HCT116 (cell line): ENCODE measurements around the gene MARCKS. TPM values are rescaled to one million over a fixed set of nuclear protein-coding genes. Genes with fewer than 3 reads are reported as not detected.

Experiments
- ATAC-seq: fragments of 200-7000 bp; cut with Tn5 transposase; 2 replicates; pipeline ENCODE4 v1.9.1; 2020; ENCODE audit warnings: mild to moderate bottlenecking, moderate library complexity
- BruUV-seq: library from RNA; stranded (reverse); fragments of 400-500 nt; replicated peaks from 2 replicates; lab custom pipeline; 2021; lab: Mats Ljungman, UMichigan
- CTCF ChIA-PET: fragments of 300-600 bp; sonication (Branson Sonifier 250); formaldehyde crosslinking; loops from one replicate; lab custom pipeline; 2021; ENCODE audit warnings: antibody characterized with exemption; lab: Charles Lee
- POLR2A ChIA-PET: fragments of 300-600, 350-600 bp; sonication (Branson Sonifier 250); formaldehyde crosslinking; loops from one replicate; lab custom pipeline; 2021; ENCODE audit warnings: antibody characterized with exemption; lab: Charles Lee
- RAD21 ChIA-PET, 2 experiments: fragments of 300-600 bp; sonication (Branson Sonifier 250); formaldehyde crosslinking; loops; one replicate each; lab custom pipeline; 2023; ENCODE audit warnings: low total read pairs in 2 of 2; ENCODE audit not compliant: uncharacterized antibody in 2 of 2, unreplicated experiment in 2 of 2, low non-redundant PET in 1 of 2; lab: Charles Lee
- DNase-seq: peaks from one replicate; pipeline ENCODE4 v3.0.0-alpha.2; 2010; ENCODE audit warnings: low read depth, low spot score
- H2AFZ ChIP-seq: fragments of 200-600 bp; shearing (Covaris generic), sonication (generic); 2 replicates; pipeline ENCODE4 v1.6.1; 2017; ENCODE audit warnings: low read depth, mixed run types, mixed read lengths, antibody characterized with exemption, low read length; ENCODE audit not compliant: poor library complexity, severe bottlenecking
- H3K27ac ChIP-seq: 2 replicates; pipeline ENCODE4 v1.5.1; 2012; ENCODE audit warnings: low read depth, low read length
- H3K27me3 ChIP-seq: fragments of 200-600 bp; sonication (generic); 2 replicates; pipeline ENCODE4 v1.6.1; 2016; ENCODE audit warnings: mixed run types, low read length, mixed read lengths; ENCODE audit not compliant: insufficient read depth
- H3K36me3 ChIP-seq, 2 experiments: fragments of 200-500 bp in 1 of 2; fragments of 200-600 bp in 1 of 2; sonication (Bioruptor generic) in 1 of 2; sonication (generic) in 1 of 2; 2 replicates each; pipeline versions ENCODE4 v1.5.1 to v1.6.1; 2014 to 2016; ENCODE audit warnings: low read length in 2 of 2, inconsistent platforms in 1 of 2, mixed read lengths in 1 of 2, mixed run types in 1 of 2; ENCODE audit not compliant: insufficient read depth in 2 of 2, control insufficient read depth in 1 of 2
- H3K4me1 ChIP-seq, 2 experiments: fragments of 200-600 bp in 1 of 2; sonication (generic) in 1 of 2; 2 replicates each; pipeline versions ENCODE4 v1.5.1 to v1.6.1; 2012 to 2017; ENCODE audit warnings: low read length in 2 of 2, inconsistent platforms in 1 of 2, mild to moderate bottlenecking in 1 of 2, mixed read lengths in 1 of 2, mixed run types in 1 of 2, moderate library complexity in 1 of 2; ENCODE audit not compliant: insufficient read depth in 2 of 2, control insufficient read depth in 1 of 2
- H3K4me2 ChIP-seq: fragments of 200-600 bp; sonication (generic); 2 replicates; pipeline ENCODE4 v1.6.1; 2017; ENCODE audit warnings: mixed run types, low read length, mixed read lengths
- H3K4me3 ChIP-seq, 2 experiments: fragments of 200-600 bp in 1 of 2; sonication (generic) in 1 of 2; replicated peaks in 1 of 2; 2 replicates each; pipeline ENCODE4 v1.5.1; 2011 to 2016; ENCODE audit warnings: low read length in 2 of 2, control low read depth in 1 of 2, low read depth in 1 of 2, mild to moderate bottlenecking in 1 of 2, mixed read lengths in 1 of 2, mixed run types in 1 of 2
- H3K79me2 ChIP-seq: fragments of 200-600 bp; sonication (generic); 2 replicates; pipeline ENCODE4 v1.6.1; 2017; ENCODE audit warnings: mild to moderate bottlenecking, mixed run types, low read length, moderate library complexity, mixed read lengths; ENCODE audit not compliant: insufficient read depth
- H3K9ac ChIP-seq: fragments of 200-600 bp; sonication (generic); 2 replicates; pipeline ENCODE4 v1.6.1; 2016; ENCODE audit warnings: low read length, mixed read lengths
- H3K9me2 ChIP-seq: fragments of 200-600 bp; sonication (generic), shearing (Covaris generic); 2 replicates; pipeline ENCODE4 v1.6.1; 2017; ENCODE audit warnings: mixed run types, mild to moderate bottlenecking, moderate library complexity; ENCODE audit not compliant: insufficient read depth
- H3K9me3 ChIP-seq, 2 experiments: fragments of 200-500 bp in 1 of 2; fragments of 200-600 bp in 1 of 2; sonication (Bioruptor generic) in 1 of 2; sonication (generic) in 1 of 2; 2 replicates each; pipeline ENCODE4 v1.6.1; 2014 to 2017; ENCODE audit warnings: low read length in 2 of 2, mixed read lengths in 2 of 2, inconsistent platforms in 1 of 2, low read depth in 1 of 2, mild to moderate bottlenecking in 1 of 2, mixed run types in 1 of 2, moderate library complexity in 1 of 2; ENCODE audit not compliant: control insufficient read depth in 1 of 2, insufficient read depth in 1 of 2
- H4K20me1 ChIP-seq: fragments of 200-600 bp; sonication (generic), shearing (Covaris generic); 2 replicates; pipeline ENCODE4 v1.6.1; 2017; ENCODE audit warnings: mixed run types, mild to moderate bottlenecking, moderate library complexity; ENCODE audit not compliant: insufficient read depth
- CBX3 ChIP-seq: IDR thresholded peaks from 2 replicates; pipeline ENCODE4 v1.6.1; 2012; ENCODE audit warnings: low read depth
- ELF1 ChIP-seq: IDR thresholded peaks from 2 replicates; pipeline ENCODE4 v1.6.1; 2012; ENCODE audit warnings: low read depth, borderline replicate concordance
- EZH2 ChIP-seq: fragments of 200-600 bp; sonication (generic); IDR thresholded peaks from 2 replicates; pipeline ENCODE4 v1.6.1; 2017; ENCODE audit warnings: antibody characterized with exemption, mixed run types
- EZH2phosphoT487 ChIP-seq: fragments of 200-600 bp; IDR thresholded peaks from 2 replicates; pipeline ENCODE4 v1.6.1; 2018; ENCODE audit warnings: antibody characterized with exemption, borderline replicate concordance
- JUND ChIP-seq: IDR thresholded peaks from 2 replicates; pipeline ENCODE4 v1.6.1; 2012
- POLR2A ChIP-seq: IDR thresholded peaks from 2 replicates; pipeline ENCODE4 v1.7.0; 2011; ENCODE audit warnings: borderline replicate concordance; ENCODE audit not compliant: insufficient read depth, insufficient read length; ENCODE audit errors: extremely low read depth
- POLR2AphosphoS5 ChIP-seq: IDR thresholded peaks from 2 replicates; pipeline ENCODE4 v1.6.1; 2011; ENCODE audit warnings: mild to moderate bottlenecking, low read depth, low read length, moderate library complexity
- RAD21 ChIP-seq: IDR thresholded peaks from 2 replicates; pipeline ENCODE4 v1.6.1; 2012; ENCODE audit warnings: low read depth, mild to moderate bottlenecking
- SIN3A ChIP-seq: IDR thresholded peaks from 2 replicates; pipeline ENCODE4 v1.6.1; 2012; ENCODE audit warnings: low read depth
- SP1 ChIP-seq: IDR thresholded peaks from 2 replicates; pipeline ENCODE4 v1.6.1; 2012; ENCODE audit warnings: low read depth
- SRF ChIP-seq: IDR thresholded peaks from 2 replicates; pipeline ENCODE4 v1.6.1; 2012; ENCODE audit warnings: low read depth
- TCF7L2 ChIP-seq: IDR thresholded peaks from 2 replicates; pipeline ENCODE4 v1.7.0; 2011; ENCODE audit warnings: borderline replicate concordance, inconsistent platforms; ENCODE audit not compliant: insufficient read depth, insufficient read length; ENCODE audit errors: extremely low read depth
- YY1 ChIP-seq: IDR thresholded peaks from 2 replicates; pipeline ENCODE4 v1.6.1; 2011; ENCODE audit warnings: low read length, low read depth, moderate library complexity, mild to moderate bottlenecking; ENCODE audit not compliant: insufficient replicate concordance; ENCODE audit errors: extremely low read depth
- ZFX ChIP-seq: fragments of 450-650 bp; IDR thresholded peaks from 2 replicates; pipeline ENCODE4 v1.6.1; 2017
- ZNF274 ChIP-seq: fragments of 200-500 bp; sonication (Bioruptor generic); IDR thresholded peaks from 2 replicates; pipeline ENCODE4 v1.6.1; 2014; ENCODE audit warnings: mild to moderate bottlenecking, low read depth, low read length, inconsistent platforms
- intact Hi-C: fragments of 100-400 bp; cut with micrococcal nuclease; formaldehyde crosslinking; loops from 2 replicates; pipeline ENCODE4 v1.10.0; 2022
- total RNA-seq: library from RNA; stranded (reverse); gene quantifications from one replicate; pipeline ENCODE4 v1.2.1, GENCODE V29; 2021; ENCODE audit not compliant: unreplicated experiment
- TF ChIP-seq, protein P1 (sequence below): IDR thresholded peaks from 2 replicates; pipeline ENCODE4 v1.6.1; 2012
- TF ChIP-seq, protein P2 (sequence below): IDR thresholded peaks from 2 replicates; pipeline ENCODE4 v1.6.1; 2012; ENCODE audit warnings: low read depth
- TF ChIP-seq, protein P3 (sequence below): IDR thresholded peaks from 2 replicates; pipeline ENCODE4 v1.6.1; 2012
- TF ChIP-seq, protein P4 (sequence below), 3 experiments: fragments of 200-600 bp in 1 of 3; sonication (generic) in 1 of 3; IDR thresholded peaks in 2 of 3; conservative IDR thresholded peaks in 1 of 3; 2 replicates each; pipeline ENCODE4 v1.5.1; 2012 to 2017; ENCODE audit warnings: low read depth in 2 of 3, low read length in 2 of 3, antibody characterized with exemption in 1 of 3, borderline replicate concordance in 1 of 3, control low read depth in 1 of 3, mild to moderate bottlenecking in 1 of 3, mixed read lengths in 1 of 3, mixed run types in 1 of 3, moderate library complexity in 1 of 3; ENCODE audit not compliant: insufficient read depth in 1 of 3
- TF ChIP-seq, protein P5 (sequence below): IDR thresholded peaks from 2 replicates; pipeline ENCODE4 v1.6.1; 2011; ENCODE audit warnings: mild to moderate bottlenecking, low read length, moderate library complexity; ENCODE audit not compliant: insufficient replicate concordance; ENCODE audit errors: extremely low read depth

MARCKS gene
- total RNA-seq, 1 experiment from 2014 or later: 25.7 TPM

DNA sequence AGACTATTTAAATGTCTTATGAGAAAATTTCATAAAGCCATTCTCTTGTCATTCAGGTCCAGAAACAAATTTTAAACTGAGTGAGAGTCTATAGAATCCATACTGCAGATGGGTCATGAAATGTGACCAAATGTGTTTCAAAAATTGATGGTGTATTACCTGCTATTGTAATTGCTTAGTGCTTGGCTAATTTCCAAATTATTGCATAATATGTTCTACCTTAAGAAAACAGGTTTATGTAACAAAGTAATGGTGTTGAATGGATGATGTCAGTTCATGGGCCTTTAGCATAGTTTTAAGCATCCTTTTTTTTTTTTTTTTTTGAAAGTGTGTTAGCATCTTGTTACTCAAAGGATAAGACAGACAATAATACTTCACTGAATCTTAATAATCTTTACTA lies 5.0 kb downstream of the MARCKS start:
- no peak overlapping the region for H2AFZ ChIP-seq
- no peak overlapping the region for H3K9ac ChIP-seq
- no peak overlapping the region for H3K4me3 ChIP-seq
- CTCF ChIA-PET: no interaction called here
- H4K20me1 ChIP-seq: no peaks in the 10 kb centered on the region; the same call in 1 of the 2 replicates
- no peaks in the 10 kb centered on the region for H3K27me3 ChIP-seq
- peaks cover 40% of the 10 kb centered on the region for H3K79me2 ChIP-seq
- no peak overlapping the region for H3K27ac ChIP-seq
- RAD21 ChIA-PET: no interaction called here
- H3K9me2 ChIP-seq: no peaks in the 10 kb centered on the region
- no TSS peak for BruUV-seq
- intact Hi-C loops: no loop called here
- DNase-seq (no peak), ATAC-seq (no peak)
- POLR2A ChIA-PET: no interaction called here
- H3K36me3 ChIP-seq: peaks cover 0 to 10% of the 10 kb centered on the region in 2 experiments; a peak in 3 of 4 replicates
- H3K4me1 ChIP-seq: peaks cover 0 to 5% of the 10 kb centered on the region in 2 experiments; a peak in 1 of 4 replicates
- H3K4me2 ChIP-seq: no peak overlapping the region
- H3K9me3 ChIP-seq: no peaks in the 10 kb centered on the region
- no peak for TF ChIP-seq SIN3A
- TF ChIP-seq ZNF274: no peak
- no peak for TF ChIP-seq POLR2AphosphoS5
- TF ChIP-seq, protein P1, sequence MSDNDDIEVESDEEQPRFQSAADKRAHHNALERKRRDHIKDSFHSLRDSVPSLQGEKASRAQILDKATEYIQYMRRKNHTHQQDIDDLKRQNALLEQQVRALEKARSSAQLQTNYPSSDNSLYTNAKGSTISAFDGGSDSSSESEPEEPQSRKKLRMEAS: no peak
- TF ChIP-seq, protein P2, sequence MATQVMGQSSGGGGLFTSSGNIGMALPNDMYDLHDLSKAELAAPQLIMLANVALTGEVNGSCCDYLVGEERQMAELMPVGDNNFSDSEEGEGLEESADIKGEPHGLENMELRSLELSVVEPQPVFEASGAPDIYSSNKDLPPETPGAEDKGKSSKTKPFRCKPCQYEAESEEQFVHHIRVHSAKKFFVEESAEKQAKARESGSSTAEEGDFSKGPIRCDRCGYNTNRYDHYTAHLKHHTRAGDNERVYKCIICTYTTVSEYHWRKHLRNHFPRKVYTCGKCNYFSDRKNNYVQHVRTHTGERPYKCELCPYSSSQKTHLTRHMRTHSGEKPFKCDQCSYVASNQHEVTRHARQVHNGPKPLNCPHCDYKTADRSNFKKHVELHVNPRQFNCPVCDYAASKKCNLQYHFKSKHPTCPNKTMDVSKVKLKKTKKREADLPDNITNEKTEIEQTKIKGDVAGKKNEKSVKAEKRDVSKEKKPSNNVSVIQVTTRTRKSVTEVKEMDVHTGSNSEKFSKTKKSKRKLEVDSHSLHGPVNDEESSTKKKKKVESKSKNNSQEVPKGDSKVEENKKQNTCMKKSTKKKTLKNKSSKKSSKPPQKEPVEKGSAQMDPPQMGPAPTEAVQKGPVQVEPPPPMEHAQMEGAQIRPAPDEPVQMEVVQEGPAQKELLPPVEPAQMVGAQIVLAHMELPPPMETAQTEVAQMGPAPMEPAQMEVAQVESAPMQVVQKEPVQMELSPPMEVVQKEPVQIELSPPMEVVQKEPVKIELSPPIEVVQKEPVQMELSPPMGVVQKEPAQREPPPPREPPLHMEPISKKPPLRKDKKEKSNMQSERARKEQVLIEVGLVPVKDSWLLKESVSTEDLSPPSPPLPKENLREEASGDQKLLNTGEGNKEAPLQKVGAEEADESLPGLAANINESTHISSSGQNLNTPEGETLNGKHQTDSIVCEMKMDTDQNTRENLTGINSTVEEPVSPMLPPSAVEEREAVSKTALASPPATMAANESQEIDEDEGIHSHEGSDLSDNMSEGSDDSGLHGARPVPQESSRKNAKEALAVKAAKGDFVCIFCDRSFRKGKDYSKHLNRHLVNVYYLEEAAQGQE: no peak
- TF ChIP-seq POLR2A: no peak
- no peak for TF ChIP-seq JUND
- TF ChIP-seq TCF7L2: no peak
- TF ChIP-seq ELF1: no peak
- no peak for TF ChIP-seq CBX3
- TF ChIP-seq, protein P3, sequence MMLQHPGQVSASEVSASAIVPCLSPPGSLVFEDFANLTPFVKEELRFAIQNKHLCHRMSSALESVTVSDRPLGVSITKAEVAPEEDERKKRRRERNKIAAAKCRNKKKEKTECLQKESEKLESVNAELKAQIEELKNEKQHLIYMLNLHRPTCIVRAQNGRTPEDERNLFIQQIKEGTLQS: no peak
- no peak for TF ChIP-seq SRF
- TF ChIP-seq, protein P4, sequence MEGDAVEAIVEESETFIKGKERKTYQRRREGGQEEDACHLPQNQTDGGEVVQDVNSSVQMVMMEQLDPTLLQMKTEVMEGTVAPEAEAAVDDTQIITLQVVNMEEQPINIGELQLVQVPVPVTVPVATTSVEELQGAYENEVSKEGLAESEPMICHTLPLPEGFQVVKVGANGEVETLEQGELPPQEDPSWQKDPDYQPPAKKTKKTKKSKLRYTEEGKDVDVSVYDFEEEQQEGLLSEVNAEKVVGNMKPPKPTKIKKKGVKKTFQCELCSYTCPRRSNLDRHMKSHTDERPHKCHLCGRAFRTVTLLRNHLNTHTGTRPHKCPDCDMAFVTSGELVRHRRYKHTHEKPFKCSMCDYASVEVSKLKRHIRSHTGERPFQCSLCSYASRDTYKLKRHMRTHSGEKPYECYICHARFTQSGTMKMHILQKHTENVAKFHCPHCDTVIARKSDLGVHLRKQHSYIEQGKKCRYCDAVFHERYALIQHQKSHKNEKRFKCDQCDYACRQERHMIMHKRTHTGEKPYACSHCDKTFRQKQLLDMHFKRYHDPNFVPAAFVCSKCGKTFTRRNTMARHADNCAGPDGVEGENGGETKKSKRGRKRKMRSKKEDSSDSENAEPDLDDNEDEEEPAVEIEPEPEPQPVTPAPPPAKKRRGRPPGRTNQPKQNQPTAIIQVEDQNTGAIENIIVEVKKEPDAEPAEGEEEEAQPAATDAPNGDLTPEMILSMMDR (IDR thresholded peaks at IDR 0.05 in 2 of 3, conservative IDR thresholded peaks at IDR 0.05 in 1 of 3; ENCODE audit: borderline replicate concordance in 1 of 3, insufficient read depth in 1 of 3, low read depth in 2 of 3, low read length in 2 of 3): no peak
- TF ChIP-seq, protein P5, sequence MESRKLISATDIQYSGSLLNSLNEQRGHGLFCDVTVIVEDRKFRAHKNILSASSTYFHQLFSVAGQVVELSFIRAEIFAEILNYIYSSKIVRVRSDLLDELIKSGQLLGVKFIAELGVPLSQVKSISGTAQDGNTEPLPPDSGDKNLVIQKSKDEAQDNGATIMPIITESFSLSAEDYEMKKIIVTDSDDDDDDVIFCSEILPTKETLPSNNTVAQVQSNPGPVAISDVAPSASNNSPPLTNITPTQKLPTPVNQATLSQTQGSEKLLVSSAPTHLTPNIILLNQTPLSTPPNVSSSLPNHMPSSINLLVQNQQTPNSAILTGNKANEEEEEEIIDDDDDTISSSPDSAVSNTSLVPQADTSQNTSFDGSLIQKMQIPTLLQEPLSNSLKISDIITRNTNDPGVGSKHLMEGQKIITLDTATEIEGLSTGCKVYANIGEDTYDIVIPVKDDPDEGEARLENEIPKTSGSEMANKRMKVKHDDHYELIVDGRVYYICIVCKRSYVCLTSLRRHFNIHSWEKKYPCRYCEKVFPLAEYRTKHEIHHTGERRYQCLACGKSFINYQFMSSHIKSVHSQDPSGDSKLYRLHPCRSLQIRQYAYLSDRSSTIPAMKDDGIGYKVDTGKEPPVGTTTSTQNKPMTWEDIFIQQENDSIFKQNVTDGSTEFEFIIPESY: no peak
- TF ChIP-seq SP1: no peak
- no peak for TF ChIP-seq YY1
- no peak for TF ChIP-seq EZH2
- no peak for TF ChIP-seq EZH2phosphoT487
- no peak for TF ChIP-seq ZFX
- no peak for TF ChIP-seq RAD21
